NCI-H2196 (cell line): ENCODE data around the gene UBE4B.
"Not testable (repeated sequence)": the region's sequence is repeated elsewhere in the genome, so short reads cannot be mapped to it uniquely, and the experiment has no call there.

Source experiments
- DNase-seq: peaks from one replicate; lab custom pipeline; 2025; ENCODE audit not compliant: unreplicated experiment; lab: John Stamatoyannopoulos, UW

The UBE4B gene

DNA sequence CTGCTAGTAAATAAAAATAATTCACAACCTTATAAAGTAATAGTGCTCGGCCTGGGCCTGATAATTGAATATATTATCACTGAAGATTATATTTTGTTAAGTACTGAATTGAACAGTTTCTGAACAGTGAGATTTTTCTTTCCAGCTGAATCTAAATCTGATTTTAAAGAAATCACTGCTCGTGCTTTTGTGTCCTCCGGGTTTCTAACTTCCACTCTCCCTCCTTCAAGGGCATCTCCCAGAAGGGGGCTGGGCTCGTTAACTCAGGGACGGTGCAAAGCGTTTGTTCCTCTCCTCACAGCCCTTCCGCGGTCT, 176.8 kb downstream of the UBE4B start:
- no peak for DNase-seq

DNA sequence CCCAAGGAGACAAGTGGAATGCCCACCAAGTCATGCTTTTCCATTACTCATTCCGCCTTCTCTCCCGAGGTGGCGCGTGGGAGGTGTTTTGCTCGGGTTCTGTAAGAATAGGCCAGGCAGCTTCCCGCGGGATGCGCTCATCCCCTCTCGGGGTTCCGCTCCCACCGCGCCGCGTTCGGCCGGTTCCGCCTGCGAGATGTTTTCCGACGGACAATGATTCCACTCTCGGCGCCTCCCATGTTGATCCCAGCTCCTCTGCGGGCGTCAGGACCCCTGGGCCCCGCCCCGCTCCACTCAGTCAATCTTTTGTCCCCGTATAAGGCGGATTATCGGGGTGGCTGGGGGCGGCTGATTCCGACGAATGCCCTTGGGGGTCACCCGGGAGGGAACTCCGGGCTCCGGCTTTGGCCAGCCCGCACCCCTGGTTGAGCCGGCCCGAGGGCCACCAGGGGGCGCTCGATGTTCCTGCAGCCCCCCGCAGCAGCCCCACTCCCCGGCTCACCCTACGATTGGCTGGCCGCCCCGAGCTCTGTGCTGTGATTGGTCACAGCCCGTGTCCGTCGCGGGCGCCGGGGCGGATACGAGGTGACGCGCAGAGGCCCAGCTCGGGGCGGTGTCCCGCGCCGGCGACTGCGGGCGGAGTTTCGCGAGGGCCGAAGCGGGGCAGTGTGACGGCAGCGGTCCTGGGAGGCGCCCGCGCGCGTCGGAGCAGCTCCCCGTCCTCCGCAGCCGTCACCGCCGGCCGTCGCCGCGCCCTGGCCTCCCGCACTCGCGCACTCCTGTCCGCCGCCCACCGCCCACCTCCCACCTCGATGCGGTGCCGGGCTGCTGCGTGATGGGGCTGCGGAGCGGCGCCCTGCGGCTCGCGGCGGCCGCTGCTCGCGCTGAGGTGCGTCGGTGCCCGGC, 177.4 kb downstream of the UBE4B start, which contains the start of gene KIF1B:
TSS of gene KIF1B (plus strand) at position 666 of the 906 bp plus-strand sequence. CDS start 21,759 bp downstream, outside the sequence.
- peak; percentile 98 for DNase-seq

DNA sequence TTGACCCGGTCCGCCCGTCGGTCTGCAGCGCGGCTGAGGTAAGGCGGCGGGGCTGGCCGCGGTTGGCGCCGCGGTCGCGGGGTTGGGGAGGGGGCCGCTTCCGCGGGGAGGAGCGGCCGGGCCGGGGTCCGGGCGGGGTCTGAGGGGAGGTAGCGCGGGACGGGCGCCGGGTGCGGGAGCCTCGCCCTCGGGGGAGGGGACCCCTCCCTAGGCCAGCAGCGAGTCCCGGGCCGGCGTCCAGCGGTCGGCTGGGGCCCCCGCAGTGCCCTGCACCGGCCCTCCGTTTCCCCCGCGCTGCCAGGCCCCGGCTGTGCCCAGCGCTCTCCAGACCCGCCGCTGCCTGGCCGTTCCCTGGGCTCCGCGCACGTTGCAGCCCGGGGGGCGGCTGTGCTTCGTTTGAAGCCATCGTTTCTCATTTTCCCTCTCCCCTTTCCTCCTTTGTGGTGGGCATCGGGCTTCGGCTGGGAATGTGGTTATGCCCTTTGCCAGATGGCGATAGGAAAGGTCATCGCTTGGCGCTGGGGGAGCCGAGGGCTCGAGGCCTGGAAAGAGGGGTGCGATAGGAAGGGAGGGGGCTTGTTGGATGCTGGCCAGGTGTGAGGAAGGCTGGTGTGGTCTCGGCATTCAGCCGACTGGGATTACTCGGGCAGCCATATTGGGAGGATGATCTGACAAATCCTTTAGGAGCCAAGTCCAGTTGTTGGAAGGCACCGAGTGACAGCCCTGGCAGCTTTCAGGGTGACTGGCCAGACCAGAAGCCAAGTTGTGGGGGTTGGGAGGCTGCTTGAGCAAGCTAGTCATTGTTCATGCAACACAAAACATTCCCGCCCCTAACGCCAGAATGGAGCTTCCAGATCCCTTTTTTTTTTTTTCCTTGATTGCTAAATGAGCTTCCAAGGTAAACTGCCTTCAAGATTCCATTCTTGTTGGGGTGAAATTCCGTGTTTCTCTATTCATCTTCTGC, 178.4 kb downstream of the UBE4B start:
- peak; percentile 65 for DNase-seq

DNA sequence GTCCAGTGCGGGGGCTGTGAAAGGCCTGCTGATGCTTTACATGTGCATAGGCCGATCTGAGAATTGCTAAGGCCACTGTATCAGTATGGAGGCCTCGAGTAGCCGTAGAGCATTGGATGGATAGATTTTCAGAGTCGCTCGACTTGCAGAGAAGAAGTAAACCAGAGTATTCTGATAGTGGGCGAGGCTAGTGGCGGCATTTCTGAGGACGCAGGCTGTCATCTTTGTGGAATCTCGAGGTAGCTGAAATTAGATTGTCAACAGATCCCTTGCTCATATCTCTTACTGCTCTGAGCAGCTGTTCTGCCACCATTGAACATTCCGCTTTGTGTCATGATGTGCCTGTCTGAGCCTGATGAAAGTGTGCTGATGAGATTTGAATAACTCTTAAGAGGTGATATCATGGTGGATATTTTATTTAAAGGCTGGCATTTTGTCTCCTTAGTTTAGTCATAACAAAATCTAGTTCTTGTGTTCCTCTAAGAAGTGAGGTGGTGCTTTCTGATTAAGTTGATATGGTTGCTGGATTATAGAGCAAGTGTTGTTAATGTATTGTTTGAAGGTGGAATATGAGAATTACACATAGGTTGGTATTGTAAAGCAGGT, 179.2 kb downstream of the UBE4B start:
- peak; percentile 49 for DNase-seq

DNA sequence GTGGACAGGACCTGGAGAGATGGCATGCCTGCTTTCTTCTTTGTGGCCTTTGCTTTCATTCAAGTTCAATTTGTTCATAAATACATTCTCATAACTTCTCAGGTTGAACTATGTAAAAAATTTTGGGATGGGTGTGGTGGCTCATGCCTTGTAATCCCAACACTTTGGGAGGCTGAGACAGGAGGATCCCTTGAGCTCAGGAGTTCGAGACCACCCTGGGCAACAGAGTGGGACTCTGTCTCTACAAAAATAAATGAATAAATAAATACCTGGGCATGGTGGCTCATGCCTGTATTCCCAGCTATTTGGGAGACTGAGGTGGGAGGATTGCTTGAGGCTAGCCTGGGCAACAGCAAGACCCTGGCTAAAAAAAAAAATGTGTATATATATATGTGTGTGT, 179.7 kb downstream of the UBE4B start:
- no peak for DNase-seq

DNA sequence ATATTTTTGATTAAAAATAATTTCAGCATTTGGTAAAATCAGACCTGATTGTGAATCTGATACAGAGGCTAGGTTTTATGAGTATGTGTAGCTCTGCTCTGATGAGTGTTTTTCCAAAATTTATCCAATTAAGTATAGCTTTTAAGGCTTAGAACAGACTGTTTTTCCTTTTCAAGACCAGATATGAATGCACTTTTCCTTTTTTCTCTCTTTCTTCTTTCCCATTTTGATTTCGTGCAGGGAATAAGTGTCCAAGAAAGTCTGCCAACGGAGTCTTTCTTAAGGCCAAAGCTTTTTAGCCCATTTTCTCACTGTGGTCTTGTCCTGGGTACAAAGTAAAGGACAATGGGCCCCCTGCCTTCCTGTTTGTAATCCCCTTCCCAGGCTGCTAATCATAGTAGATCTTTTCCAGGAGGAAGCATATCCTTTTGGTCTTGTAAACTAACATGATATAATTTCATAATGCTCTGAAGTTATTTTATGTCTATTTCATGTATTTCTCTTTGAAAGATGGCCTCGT, 180.5 kb downstream of the UBE4B start:
- no peak for DNase-seq

DNA sequence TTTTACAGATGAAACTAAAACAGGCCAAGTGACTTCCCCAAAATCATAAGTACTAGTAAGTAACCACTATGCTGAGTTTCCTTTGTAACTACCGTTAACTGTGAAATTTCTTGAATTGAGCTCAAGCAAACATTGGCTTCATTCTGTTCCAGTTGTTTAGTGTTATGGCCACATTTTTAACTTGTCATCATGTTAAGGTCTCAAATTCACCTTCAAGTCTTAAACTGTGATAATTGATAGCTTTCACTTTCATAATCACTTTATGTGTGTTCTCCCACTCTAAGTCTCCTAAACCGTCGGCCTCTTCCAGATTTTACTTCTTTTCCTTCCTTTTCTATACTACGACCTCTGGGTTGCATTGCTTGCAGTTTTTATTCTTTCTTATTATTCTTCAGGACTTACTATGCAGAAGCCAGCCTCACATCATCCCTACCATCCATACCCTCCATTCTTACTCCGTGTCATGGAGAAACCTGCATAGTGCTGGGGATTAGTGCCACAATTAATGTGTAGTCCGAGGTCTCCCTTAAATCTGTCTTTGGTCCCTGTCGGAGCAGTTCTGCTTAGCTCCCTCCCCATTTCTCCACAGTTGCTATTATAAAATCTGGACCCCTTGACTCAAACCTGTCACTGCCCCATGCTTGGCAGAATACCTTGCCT, 183.5 kb downstream of the UBE4B start:
- no peak for DNase-seq

DNA sequence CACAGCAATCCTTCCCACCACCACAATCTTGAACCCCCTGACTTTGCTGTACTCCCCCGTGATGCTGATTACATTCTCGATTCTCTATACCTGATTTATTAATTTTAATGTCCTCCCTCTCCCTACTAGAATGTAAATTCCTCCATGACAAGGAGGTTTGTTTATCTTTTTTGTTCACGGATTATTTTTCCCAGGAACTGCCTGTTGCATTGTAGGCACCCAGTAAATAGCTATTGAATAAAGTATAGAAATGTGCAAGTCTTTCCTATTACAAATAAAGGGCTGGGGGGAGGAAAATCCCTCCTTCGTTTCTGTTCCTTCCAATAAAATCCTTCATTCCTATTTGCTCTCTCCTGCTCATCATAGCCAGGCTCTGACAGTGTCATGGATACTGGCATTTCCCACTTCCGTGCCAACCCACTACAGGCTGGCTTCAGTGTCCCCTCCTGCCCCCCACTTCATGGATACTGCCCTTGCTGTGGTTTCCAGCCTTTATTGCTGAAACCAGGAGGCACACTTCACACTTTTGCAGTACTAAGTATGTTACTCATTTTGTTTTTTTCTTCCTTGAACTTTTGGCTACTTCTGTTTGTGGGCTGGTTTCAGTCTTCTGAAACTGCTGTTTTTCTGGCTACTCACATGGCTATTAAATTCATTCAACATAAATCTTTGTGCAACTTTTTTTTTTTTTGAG, 185.1 kb downstream of the UBE4B start:
- DNase-seq, result no peak

DNA sequence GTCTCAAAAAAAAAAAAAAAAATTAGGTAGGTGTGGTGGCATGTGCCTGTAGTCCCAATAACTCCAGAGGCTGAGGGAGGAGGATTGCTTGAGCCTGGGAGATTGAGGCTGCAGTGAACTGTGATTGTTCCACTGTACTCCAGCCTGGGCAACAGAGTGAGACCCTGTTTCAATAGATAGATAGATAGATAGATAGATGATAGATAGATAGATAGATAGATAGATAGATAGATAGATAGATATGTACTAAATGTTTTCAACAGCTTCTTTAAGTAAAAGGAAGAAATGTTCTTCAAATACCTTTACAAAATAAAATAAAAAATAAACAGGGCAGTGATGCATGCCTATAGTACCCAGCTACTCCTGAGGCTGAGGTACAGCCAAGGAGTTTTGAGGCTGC, 187.4 kb downstream of the UBE4B start:
- no peak for DNase-seq

DNA sequence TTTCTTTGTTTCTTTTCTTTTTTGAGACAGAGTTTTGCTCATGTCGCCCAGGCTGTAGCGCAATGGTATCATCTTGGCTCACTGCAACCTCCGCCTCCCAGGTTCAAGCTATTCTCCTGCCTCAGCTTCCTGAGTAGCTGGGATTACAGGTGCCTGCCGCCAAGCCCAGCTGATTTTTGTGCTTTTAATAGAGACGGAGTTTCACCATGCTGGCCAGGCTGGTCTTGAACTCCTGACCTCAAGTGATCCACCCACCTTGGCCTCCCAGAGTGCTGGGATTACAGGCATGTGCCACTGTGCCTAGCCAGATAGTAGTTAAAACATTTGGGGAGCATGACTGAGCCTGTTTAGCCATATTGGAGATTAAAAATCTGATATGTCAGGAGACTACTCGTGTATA, 187.9 kb downstream of the UBE4B start:
- not testable (repeated sequence) for DNase-seq

DNA sequence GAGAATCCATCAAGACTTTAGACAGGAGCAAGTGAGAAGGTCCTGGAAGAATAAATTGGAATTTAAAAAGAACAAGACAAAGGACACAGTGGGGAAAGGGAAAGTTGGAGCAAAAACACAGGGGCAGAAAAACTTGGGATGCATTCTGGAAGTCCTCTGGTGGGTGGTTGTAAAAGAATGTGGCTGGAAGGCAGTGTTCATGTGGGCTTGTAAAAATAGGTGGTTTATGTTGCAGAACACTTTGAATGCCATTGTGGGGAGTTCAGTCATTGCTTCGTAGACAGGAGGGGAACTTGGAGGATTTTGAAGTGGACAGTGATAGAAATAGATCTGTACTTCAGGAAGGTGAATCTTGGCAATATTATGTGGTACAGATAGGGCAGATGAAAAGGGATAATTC, 192.8 kb downstream of the UBE4B start:
- DNase-seq, result no peak

DNA sequence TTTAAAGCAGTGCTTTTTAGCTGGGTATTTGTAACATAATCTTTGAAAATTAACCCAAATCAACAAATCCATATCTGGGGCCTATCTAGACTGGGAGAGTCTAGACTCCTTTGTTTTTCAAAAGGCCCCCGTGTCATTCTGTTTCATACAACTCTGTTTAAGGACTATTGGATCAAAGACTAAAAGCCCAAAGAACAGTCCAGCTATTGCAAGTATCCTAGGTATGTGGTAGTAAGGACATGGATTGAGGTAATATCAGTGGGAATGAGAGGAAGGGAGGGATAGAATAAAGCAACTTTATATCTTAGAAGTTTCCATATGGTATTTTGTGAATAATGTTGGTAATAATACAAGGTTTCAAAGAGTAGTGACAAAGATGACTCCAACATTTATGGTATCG, 195.8 kb downstream of the UBE4B start:
- no peak for DNase-seq

DNA sequence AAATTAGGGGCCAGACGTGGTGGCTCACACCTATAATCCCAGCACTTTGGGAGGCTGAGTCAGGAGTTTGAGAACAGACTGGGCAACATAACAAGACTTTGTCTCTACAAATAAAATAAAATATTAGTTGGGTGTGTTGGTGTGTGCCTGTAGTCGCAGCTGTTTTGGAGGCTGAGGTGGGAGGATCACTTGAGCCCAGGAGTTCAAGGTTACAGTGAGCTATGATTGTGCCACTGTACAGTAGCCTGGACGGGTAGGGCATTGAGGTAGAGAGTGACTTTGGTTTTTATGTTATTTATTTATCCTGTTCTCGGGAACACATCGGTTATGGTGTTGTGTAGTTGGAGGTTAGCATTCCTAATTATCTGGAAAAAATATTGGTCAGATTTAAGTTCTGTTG, 197.1 kb downstream of the UBE4B start:
- no peak for DNase-seq
